GM13977 (cell line): ENCODE results near the gene SLC4A8.

Experiments
- DNase-seq: peaks from one replicate; pipeline ENCODE4 v3.0.0; 2012; ENCODE audit warnings: low spot score
- CTCF ChIP-seq: IDR thresholded peaks from 2 replicates; pipeline ENCODE4 v1.5.1; 2012; ENCODE audit warnings: mild to moderate bottlenecking, control low read depth; ENCODE audit not compliant: insufficient read depth; ENCODE audit errors: extremely low read depth, missing control alignments
- in situ Hi-C: fragments of 300-500 bp; cut with MboI; formaldehyde crosslinking; loops from one replicate; pipeline ENCODE4 v1.12.0; 2022; ENCODE audit warnings: low sequenced_read_pairs, low pct_unique_long_range_greater_than_20kb, mixed read lengths, inconsistent platforms; ENCODE audit not compliant: unreplicated experiment

The SLC4A8 gene

GRCh38 chr12:51424662-51425539 lies at the start of gene SLC4A8:
SLC4A8 (plus strand) TSS chr12:51424831; CDS start chr12:51424988, 157 bp downstream.
- peak; percentile 91 for TF ChIP-seq CTCF
- DNase-seq: peak; percentile 96
- in situ Hi-C loops: loop anchor here (5.0 kb wide), 1 partner anchor 102 kb away; no protein-coding TSS in a partner anchor

GRCh38 chr12:51374856-51375255 lies 49.8 kb upstream of the SLC4A8 start:
- DNase-seq: no peak
- TF ChIP-seq CTCF: no peak
- in situ Hi-C loops: no loop called here

- no peak for DNase-seq
- in situ Hi-C loops: no loop called here
- TF ChIP-seq CTCF: peak; percentile 23
Observed at GRCh38 chr12:51377099-51377984, 47.3 kb upstream of the SLC4A8 start.

GRCh38 chr12:51378749-51379148 lies 45.9 kb upstream of the SLC4A8 start:
- no peak for DNase-seq
- TF ChIP-seq CTCF: no peak
- in situ Hi-C loops: no loop called here

- TF ChIP-seq CTCF: no peak
- in situ Hi-C loops: no loop called here
- no peak for DNase-seq
Observed at GRCh38 chr12:51379571-51379970, 45.1 kb upstream of the SLC4A8 start.

- no peak for DNase-seq
- in situ Hi-C loops: no loop called here
- no peak for TF ChIP-seq CTCF
Observed at GRCh38 chr12:51381226-51382079, 43.2 kb upstream of the SLC4A8 start.
